Measurements from ENCODE around the gene VAV1. TPM values are rescaled to one million over a fixed set of nuclear protein-coding genes. Genes with fewer than 3 reads are reported as not detected.

Gene VAV1
- total RNA-seq, 1 experiment from 2014 or later, result 3.0 TPM

GRCh38 chr19:6906559-6907060, 134.1 kb downstream of the VAV1 start:
- Histone ChIP-seq H3K9me2 (replicated peaks; ENCODE audit: low read length) (no peaks in the 10 kb centered on the region), H3K36me3 (ENCODE audit: low read depth, low read length) (no peaks in the 10 kb centered on the region), H3K4me3 (ENCODE audit: low read length) (no peak overlapping the region), H3K4me2 (ENCODE audit: low read length) (no peak overlapping the region), H3K27ac (ENCODE audit: low read length) (no peak overlapping the region), H3K27me3 (ENCODE audit: low read length) (peaks cover 21% of the 10 kb centered on the region; the same call in 1 of the 2 replicates), H3K9me3 (ENCODE audit: low read length) (peaks cover 20% of the 10 kb centered on the region; the same call in 1 of the 2 replicates), H3K4me1 (ENCODE audit: insufficient read depth, low read length) (no peaks in the 10 kb centered on the region), H3K9ac (ENCODE audit: low read length) (no peak overlapping the region), H3K79me2 (ENCODE audit: low read length) (no peaks in the 10 kb centered on the region), H2AFZ (ENCODE audit: low read length) (no peak overlapping the region), H3F3A (ENCODE audit: low read length, unreplicated experiment) (no peaks in the 10 kb centered on the region), H4K20me1 (ENCODE audit: low read length) (no peaks in the 10 kb centered on the region)
- ChIA-PET POLR2A (ENCODE audit: unreplicated experiment) (no interaction called here), CTCF (no interaction called here)
- TF ChIP-seq EZH2 (IDR thresholded peaks at IDR 0.05; ENCODE audit: low read length, unreplicated experiment), result no peak
- TF ChIP-seq, protein P1, sequence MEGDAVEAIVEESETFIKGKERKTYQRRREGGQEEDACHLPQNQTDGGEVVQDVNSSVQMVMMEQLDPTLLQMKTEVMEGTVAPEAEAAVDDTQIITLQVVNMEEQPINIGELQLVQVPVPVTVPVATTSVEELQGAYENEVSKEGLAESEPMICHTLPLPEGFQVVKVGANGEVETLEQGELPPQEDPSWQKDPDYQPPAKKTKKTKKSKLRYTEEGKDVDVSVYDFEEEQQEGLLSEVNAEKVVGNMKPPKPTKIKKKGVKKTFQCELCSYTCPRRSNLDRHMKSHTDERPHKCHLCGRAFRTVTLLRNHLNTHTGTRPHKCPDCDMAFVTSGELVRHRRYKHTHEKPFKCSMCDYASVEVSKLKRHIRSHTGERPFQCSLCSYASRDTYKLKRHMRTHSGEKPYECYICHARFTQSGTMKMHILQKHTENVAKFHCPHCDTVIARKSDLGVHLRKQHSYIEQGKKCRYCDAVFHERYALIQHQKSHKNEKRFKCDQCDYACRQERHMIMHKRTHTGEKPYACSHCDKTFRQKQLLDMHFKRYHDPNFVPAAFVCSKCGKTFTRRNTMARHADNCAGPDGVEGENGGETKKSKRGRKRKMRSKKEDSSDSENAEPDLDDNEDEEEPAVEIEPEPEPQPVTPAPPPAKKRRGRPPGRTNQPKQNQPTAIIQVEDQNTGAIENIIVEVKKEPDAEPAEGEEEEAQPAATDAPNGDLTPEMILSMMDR (conservative IDR thresholded peaks at IDR 0.05; ENCODE audit: low read depth, low read length), result no peak
- TF ChIP-seq EZH2phosphoT487 (IDR thresholded peaks at IDR 0.05; ENCODE audit: borderline replicate concordance, low read length), result no peak
- DNase-seq (no peak), ATAC-seq (no peak)
- intact Hi-C loops (cut with micrococcal nuclease), result no loop called here
- no TSS peak for BruUV-seq (replicated peaks)

Small RNA genes lying within 50 kb of the gene (microRNA-seq; reads per million reads assigned to microRNA genes)
- gene MIR6791 (ENCODE audit: unreplicated experiment), result not detected

Other genes starting within 250 kb of the VAV1 start
- 9.6 and 12.5 TPM in 2 replicates for gene TNFSF9, start 241.7 kb upstream of the VAV1 start, total RNA-seq (2014; rRNA removed)
- gene CD70, start 181.6 kb upstream of the VAV1 start, total RNA-seq (2014; rRNA removed), result 2.3 and 2.6 TPM in 2 replicates
- gene TNFSF14, start 102.5 kb upstream of the VAV1 start, total RNA-seq (2014; rRNA removed), result not detected in 2 replicates
- gene C3, start 52.1 kb upstream of the VAV1 start, total RNA-seq (2014; rRNA removed), result 13.3 and 16.9 TPM in 2 replicates
- gene GPR108, start 35.1 kb upstream of the VAV1 start, total RNA-seq (2014; rRNA removed), result 59.0 and 78.7 TPM in 2 replicates
- 96.6 and 106 TPM in 2 replicates for gene TRIP10, start 33.0 kb upstream of the VAV1 start, total RNA-seq (2014; rRNA removed)
- 141 and 162 TPM in 2 replicates for gene SH2D3A, start 5.3 kb upstream of the VAV1 start, total RNA-seq (2014; rRNA removed)
- not detected in 2 replicates for gene ADGRE1, start 114.9 kb downstream of the VAV1 start, total RNA-seq (2014; rRNA removed)
- not detected in 2 replicates for gene MBD3L2B, start 248.7 kb downstream of the VAV1 start, total RNA-seq (2014; rRNA removed)